Activated naive CD8-positive, alpha-beta T cell treated with anti-CD3 and anti-CD28 coated beads, Interleukin-2, amount 10 ng/mL, durations not matched to agents 7 days and 5 days (primary cell): ENCODE data around the gene CILP2. TPM values are rescaled to one million over a fixed set of nuclear protein-coding genes. Genes with fewer than 3 reads are reported as not detected.

ENCODE experiments used
- ATAC-seq: fragments of 150-1000 bp; cut with Tn5 transposase; one replicate; pipeline ENCODE4 v1.10.0; 2021; ENCODE audit warnings: low read depth, moderate library complexity
- POLR2A ChIA-PET: fragments of 350-600 bp; sonication (Branson Sonifier 250); formaldehyde crosslinking; loops from one replicate; lab custom pipeline; 2021; ENCODE audit warnings: antibody characterized with exemption; lab: Charles Lee
- DNase-seq: peaks from one replicate; pipeline ENCODE4 v3.0.0; 2021
- H3K27ac Mint-ChIP-seq: one replicate; pipeline ENCODE4 v1.8.0; 2022; ENCODE audit warnings: mild to moderate bottlenecking, mixed read lengths
- H3K27me3 Mint-ChIP-seq: one replicate; pipeline ENCODE4 v1.8.0; 2022; ENCODE audit warnings: mild to moderate bottlenecking, moderate library complexity, mixed read lengths
- H3K36me3 Mint-ChIP-seq: one replicate; pipeline ENCODE4 v1.8.0; 2021; ENCODE audit warnings: mild to moderate bottlenecking, mixed read lengths
- H3K4me1 Mint-ChIP-seq: one replicate; pipeline ENCODE4 v1.8.0; 2021; ENCODE audit warnings: mixed read lengths
- H3K4me3 Mint-ChIP-seq: one replicate; pipeline ENCODE4 v1.8.0; 2022; ENCODE audit warnings: mild to moderate bottlenecking, moderate library complexity, mixed read lengths
- H3K9me3 Mint-ChIP-seq: one replicate; pipeline ENCODE4 v1.8.0; 2021; ENCODE audit warnings: mixed read lengths
- total RNA-seq, 2 experiments: library from RNA; stranded (reverse); gene quantifications; one replicate each; pipeline ENCODE4 v1.2.3, GENCODE V29; 2021

Gene CILP2
- total RNA-seq, 2 experiments from 2014 or later: 0.11 to 0.14 TPM

DNA sequence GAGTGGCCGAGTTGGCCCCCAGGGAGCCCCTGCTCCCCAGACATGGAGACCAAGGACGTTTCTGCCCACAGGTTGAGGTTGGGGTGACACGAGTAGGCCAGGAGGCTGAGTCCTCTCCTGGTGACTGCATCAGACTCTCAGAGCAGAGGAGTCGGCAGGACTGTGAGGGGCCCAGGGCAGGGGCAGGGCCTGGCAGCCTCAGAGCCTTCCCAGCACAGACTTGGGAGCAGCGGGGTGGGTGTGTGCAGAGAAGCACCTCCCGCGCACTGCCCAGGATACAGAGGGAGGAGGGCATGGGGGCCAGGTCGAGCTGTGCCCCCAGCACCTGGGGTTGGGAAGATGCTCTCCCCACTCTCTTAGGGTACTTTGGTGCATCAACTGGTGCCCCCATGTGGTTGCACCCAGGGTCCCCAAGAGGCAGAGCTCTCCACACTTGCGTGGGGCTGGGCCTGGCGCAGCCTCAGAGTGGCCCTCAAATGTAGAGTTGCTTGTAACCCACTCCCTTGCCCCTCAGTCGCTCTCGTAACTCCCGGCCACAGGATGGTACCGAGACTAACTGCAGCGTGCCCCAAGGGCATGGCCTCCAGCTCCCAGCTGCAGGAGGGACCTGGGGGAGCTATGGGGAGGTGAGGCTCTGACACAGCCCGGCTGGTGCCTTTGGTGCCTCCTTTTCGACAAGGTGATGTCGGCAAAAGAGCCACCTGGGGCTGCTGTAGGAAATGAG lies 38.6 kb upstream of the CILP2 start:
- H3K27ac Mint-ChIP-seq: no peak overlapping the region
- H3K4me3 Mint-ChIP-seq: no peak overlapping the region
- no peak for ATAC-seq
- DNase-seq: no peak
- POLR2A ChIA-PET: no interaction called here
- H3K27me3 Mint-ChIP-seq: no peaks in the 10 kb centered on the region
- peaks cover 2% of the 10 kb centered on the region for H3K4me1 Mint-ChIP-seq
- H3K9me3 Mint-ChIP-seq: no peaks in the 10 kb centered on the region
- H3K36me3 Mint-ChIP-seq: peaks cover 28% of the 10 kb centered on the region

DNA sequence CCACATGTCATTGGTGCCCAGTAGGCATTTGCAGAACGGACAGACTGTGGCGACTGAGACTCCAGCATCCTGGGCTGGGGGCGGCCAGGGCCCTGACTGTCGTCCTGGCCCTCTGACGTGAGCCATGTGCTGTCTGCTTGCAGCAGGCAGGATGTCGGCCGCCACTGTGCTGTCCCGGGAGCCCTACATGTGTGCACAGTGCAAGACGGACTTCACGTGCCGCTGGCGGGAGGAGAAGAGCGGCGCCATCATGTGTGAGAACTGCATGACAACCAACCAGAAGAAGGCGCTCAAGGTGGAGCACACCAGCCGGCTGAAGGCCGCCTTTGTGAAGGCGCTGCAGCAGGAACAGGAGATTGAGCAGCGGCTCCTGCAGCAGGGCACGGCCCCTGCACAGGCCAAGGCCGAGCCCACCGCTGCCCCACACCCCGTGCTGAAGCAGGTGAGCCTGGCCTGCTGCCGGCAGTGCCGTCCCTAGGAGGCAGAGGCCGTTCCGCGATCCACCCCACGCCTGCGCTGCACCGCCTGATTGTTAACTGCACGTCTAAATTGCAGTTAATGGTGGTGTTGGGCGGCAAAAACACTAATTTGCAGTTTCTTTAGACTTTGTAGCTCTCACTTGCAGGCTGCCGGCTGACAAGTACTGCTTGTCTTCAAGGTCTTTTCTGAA lies 37.0 kb upstream of the CILP2 start:
- no peaks in the 10 kb centered on the region for H3K27me3 Mint-ChIP-seq
- POLR2A ChIA-PET: no interaction called here
- H3K4me1 Mint-ChIP-seq: no peaks in the 10 kb centered on the region
- no peak overlapping the region for H3K4me3 Mint-ChIP-seq
- peaks cover 19% of the 10 kb centered on the region for H3K36me3 Mint-ChIP-seq
- DNase-seq (no peak), ATAC-seq (no peak)
- H3K9me3 Mint-ChIP-seq: no peaks in the 10 kb centered on the region
- no peak overlapping the region for H3K27ac Mint-ChIP-seq

GRCh38 chr19:19501798-19502197 lies 36.3 kb upstream of the CILP2 start:
- ATAC-seq: no peak
- POLR2A ChIA-PET: no interaction called here
- peaks cover 22% of the 10 kb centered on the region for H3K36me3 Mint-ChIP-seq
- no peaks in the 10 kb centered on the region for H3K27me3 Mint-ChIP-seq
- H3K27ac Mint-ChIP-seq: no peak overlapping the region
- no peak for DNase-seq
- H3K9me3 Mint-ChIP-seq: no peaks in the 10 kb centered on the region
- H3K4me3 Mint-ChIP-seq: no peak overlapping the region
- H3K4me1 Mint-ChIP-seq: no peaks in the 10 kb centered on the region

DNA sequence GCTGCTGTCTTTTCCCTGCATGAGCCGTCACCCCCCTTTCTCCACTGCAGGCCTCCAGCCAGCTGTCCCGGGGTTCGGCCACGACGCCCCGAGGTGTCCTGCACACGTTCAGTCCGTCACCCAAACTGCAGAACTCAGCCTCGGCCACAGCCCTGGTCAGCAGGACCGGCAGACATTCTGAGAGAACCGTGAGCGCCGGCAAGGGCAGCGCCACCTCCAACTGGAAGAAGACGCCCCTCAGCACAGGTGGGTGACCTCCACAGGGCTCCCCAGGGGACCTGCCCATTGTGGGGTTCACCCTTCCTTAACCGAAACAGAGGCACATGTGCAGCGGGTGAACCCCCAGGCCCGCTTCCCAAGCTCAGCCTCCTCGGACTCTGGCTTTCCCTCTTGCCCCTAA lies 35.8 kb upstream of the CILP2 start:
- Mint-ChIP-seq H3K27me3 (no peaks in the 10 kb centered on the region), H3K36me3 (peaks cover 24% of the 10 kb centered on the region), H3K4me1 (no peaks in the 10 kb centered on the region), H3K9me3 (no peaks in the 10 kb centered on the region), H3K4me3 (no peak overlapping the region), H3K27ac (no peak overlapping the region)
- POLR2A ChIA-PET: no interaction called here
- ATAC-seq (no peak), DNase-seq (no peak)

DNA sequence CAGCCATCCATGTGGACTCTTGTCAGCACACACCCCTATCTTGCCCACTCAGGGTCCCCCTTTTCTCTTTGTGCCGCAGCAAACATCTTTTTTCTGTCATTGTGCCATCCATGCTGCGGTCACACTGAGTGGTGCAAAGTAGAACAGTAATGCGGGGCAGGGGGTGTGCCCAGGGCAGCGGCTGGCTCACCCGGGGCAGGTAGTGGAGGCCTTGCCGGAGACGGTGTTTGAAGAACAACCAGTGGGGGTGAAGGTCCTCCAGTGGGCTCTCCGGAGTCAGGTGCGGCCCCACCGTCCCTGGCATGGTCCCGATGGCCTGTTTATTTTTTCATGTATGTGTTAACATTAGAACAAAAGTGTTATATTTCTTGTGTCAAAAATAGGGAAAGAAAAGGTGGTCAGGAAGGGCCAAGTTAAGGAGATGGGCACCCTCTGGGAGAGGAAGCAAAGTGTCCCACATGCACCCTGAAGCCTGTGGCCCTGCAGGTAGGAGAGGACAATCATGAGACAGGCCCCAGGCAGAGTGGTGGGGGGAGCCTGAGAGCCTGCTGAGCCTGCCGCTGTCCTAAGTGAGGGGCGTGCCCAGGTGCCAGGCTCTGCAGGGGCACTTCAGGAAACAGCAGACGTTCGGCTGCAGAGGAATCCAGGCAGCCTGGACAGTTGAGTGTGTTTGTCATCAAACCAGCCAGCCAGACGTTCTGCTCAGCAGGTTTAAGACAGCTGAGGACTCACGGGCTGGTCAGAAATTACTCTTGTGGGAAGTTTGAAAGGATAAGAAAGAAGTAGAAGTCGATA lies 35.1 kb upstream of the CILP2 start:
- Mint-ChIP-seq H3K27me3 (no peaks in the 10 kb centered on the region), H3K4me3 (no peak overlapping the region), H3K4me1 (no peaks in the 10 kb centered on the region), H3K9me3 (no peaks in the 10 kb centered on the region), H3K36me3 (peaks cover 27% of the 10 kb centered on the region), H3K27ac (peak overlapping the region; percentile 14)
- DNase-seq (no peak), ATAC-seq (no peak)
- POLR2A ChIA-PET: no interaction called here

DNA sequence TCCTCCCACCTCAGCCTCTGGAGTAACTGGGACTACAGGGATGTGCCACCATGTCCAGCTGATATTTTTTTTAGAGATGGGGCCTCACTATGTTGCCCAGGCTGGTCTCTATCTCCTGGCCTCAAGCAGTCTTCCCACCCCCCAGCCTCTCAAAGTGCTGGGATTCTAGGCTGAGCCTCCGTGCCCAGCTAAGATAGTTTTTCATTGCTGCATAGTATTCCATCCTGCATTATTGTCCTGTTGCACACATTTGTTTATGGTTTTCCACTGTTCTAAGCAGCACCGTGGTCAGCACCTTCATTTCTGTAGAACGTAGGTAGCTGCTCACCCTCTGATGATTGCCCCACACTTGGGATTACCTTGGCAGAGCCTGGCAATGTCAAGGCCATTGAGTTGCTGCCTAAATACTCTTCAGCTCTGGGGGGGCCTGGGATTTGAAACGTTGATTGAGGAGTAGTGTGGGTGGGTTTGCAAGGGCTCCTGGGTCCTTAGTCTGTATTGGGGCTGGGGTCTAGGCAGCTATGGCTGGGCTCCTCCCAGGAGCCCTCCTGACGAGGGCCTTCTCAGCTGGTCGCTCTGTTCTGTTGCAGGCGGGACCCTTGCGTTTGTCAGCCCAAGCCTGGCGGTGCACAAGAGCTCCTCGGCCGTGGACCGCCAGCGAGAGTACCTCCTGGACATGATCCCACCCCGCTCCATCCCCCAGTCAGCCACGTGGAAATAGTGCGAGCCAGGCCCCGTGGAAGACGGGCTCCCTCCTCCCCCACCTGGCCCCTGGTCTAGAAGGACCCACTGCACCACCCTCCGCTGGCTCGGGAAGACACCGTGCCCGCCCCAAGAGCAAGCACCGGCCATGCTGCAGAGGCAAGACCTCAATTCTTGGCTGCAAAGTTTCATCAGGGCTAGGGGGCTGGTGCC lies 33.1 kb upstream of the CILP2 start:
- H3K27me3 Mint-ChIP-seq: no peaks in the 10 kb centered on the region
- no peaks in the 10 kb centered on the region for H3K4me1 Mint-ChIP-seq
- no peak overlapping the region for H3K4me3 Mint-ChIP-seq
- no peak for ATAC-seq
- H3K36me3 Mint-ChIP-seq: peaks cover 27% of the 10 kb centered on the region
- DNase-seq: no peak
- POLR2A ChIA-PET: interaction anchor here (0.5 to 0.7 kb wide), 3 partner anchors 43 to 314 kb away, joined by 3 to 4 read pairs (median 3); no protein-coding TSS in a partner anchor
- H3K9me3 Mint-ChIP-seq: no peaks in the 10 kb centered on the region
- no peak overlapping the region for H3K27ac Mint-ChIP-seq

DNA sequence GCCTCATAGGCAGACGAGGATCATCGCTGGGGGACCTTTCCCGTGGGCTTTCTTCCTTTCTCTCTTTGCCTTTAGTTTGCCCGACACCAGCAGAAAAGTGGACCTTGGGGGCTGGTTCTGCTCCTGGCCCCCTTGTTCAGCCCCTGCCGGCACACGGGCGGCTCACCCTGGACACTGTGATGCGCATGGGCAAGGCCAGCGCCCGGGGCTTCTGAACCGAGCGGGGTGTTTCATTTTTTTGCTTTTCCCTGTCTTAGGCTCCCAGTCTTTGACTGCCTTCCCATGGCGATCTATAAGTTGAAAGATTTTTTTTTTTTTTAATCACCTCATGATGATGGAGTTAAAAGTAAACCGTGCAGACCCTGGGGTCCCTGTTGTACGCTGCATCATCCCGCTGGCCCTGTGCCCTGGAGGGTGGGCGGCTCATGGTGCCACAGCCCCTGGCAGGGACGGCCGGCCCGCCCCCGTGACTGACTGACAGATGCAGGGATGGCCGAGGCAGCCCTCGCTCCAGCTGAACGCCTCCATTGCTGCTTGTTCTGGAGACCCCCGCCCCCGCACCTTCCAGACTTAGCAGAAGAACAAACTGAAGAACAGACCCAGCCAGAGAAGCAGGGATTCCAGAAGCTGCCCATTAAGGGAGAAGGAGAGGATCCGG lies 32.3 kb upstream of the CILP2 start:
- Mint-ChIP-seq H3K36me3 (peaks cover 26% of the 10 kb centered on the region), H3K4me3 (no peak overlapping the region), H3K27me3 (no peaks in the 10 kb centered on the region), H3K4me1 (no peaks in the 10 kb centered on the region), H3K27ac (no peak overlapping the region), H3K9me3 (no peaks in the 10 kb centered on the region)
- POLR2A ChIA-PET: no interaction called here
- ATAC-seq (no peak), DNase-seq (no peak)

GRCh38 chr19:19506592-19506991 lies 31.5 kb upstream of the CILP2 start:
- Mint-ChIP-seq H3K4me3 (no peak overlapping the region), H3K4me1 (no peaks in the 10 kb centered on the region), H3K9me3 (no peaks in the 10 kb centered on the region), H3K27ac (no peak overlapping the region), H3K27me3 (no peaks in the 10 kb centered on the region), H3K36me3 (peaks cover 22% of the 10 kb centered on the region)
- ATAC-seq (no peak), DNase-seq (no peak)
- POLR2A ChIA-PET: no interaction called here

GRCh38 chr19:19507354-19507753 lies 30.7 kb upstream of the CILP2 start:
- no peak overlapping the region for H3K27ac Mint-ChIP-seq

DNA sequence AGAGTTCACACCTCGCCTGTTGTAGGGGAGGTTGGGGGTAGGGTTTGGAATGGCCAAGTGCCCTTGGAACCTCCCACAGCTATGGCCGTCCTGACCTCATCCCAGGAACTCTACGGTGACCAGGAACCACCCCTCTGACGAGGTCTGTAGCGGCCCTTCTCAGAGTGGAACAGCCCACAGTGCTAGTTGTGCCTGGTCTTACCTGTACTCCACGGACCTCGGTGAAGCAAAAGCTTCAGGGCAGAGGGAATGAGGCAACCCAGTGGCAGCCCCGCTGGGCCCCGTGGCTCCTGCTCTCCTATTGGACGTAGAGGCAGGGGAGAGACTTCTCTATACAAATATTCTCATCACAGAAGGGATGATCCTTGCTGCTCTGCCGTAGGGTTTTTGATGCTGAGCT lies 29.8 kb upstream of the CILP2 start:
- Mint-ChIP-seq H3K9me3 (no peaks in the 10 kb centered on the region), H3K27me3 (no peaks in the 10 kb centered on the region), H3K36me3 (peaks cover 16% of the 10 kb centered on the region), H3K4me3 (no peak overlapping the region), H3K4me1 (no peaks in the 10 kb centered on the region), H3K27ac (no peak overlapping the region)
- ATAC-seq (no peak), DNase-seq (no peak)
- POLR2A ChIA-PET: interaction anchor here (1.0 to 1.2 kb wide), 2 partner anchors 8 to 12 kb away, joined by 3 read pairs; partner anchors contain the start of gene NDUFA13

More at GRCh38 chr19:19507354-19507753, 30.7 kb upstream of the CILP2 start:
- Mint-ChIP-seq H3K9me3 (no peaks in the 10 kb centered on the region), H3K27me3 (no peaks in the 10 kb centered on the region), H3K36me3 (peaks cover 20% of the 10 kb centered on the region), H3K4me3 (no peak overlapping the region), H3K4me1 (no peaks in the 10 kb centered on the region)
- POLR2A ChIA-PET: interaction anchor here (1.0 kb wide), 1 partner anchor 304 kb away, joined by 3 read pairs; the partner anchor contains the start of gene NR2C2AP
- ATAC-seq (no peak), DNase-seq (no peak)

- POLR2A ChIA-PET: interaction anchor here (1.5 kb wide), 1 partner anchor 125 kb away, joined by 3 read pairs; no protein-coding TSS in a partner anchor
- Mint-ChIP-seq H3K36me3 (peaks cover 15% of the 10 kb centered on the region), H3K4me1 (no peaks in the 10 kb centered on the region), H3K27ac (peak overlapping the region; percentile 11), H3K4me3 (no peak overlapping the region), H3K9me3 (no peaks in the 10 kb centered on the region), H3K27me3 (no peaks in the 10 kb centered on the region)
- DNase-seq (no peak), ATAC-seq (no peak)
Observed at GRCh38 chr19:19510432-19510831, 27.6 kb upstream of the CILP2 start.

DNA sequence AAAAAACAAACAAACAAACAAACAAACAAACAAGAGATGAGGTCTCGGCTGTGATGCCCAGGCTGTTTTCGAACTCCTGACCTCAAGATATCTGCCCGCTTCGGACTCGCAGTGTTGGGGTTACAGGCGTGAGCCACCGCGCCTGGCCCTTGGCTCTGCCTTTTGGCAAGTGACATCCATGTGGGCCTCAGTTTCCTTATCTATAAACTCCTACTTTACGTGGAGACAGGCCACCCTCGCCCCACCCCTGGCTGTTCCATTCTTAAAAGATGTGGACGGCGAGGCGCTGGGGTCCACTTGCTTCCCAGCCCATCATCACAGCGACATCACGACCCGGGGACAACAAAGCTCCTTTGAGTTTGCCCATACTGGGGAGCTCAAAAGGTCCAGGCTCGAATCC lies 24.4 kb upstream of the CILP2 start:
- H3K27me3 Mint-ChIP-seq: no peaks in the 10 kb centered on the region
- POLR2A ChIA-PET: interaction anchor here (1.1 kb wide), 1 partner anchor 138 kb away, joined by 3 read pairs; no protein-coding TSS in a partner anchor
- H3K27ac Mint-ChIP-seq: no peak overlapping the region
- no peak for ATAC-seq
- no peak for DNase-seq
- no peaks in the 10 kb centered on the region for H3K9me3 Mint-ChIP-seq
- peak overlapping the region; percentile 22 for H3K4me3 Mint-ChIP-seq
- peaks cover 7% of the 10 kb centered on the region for H3K4me1 Mint-ChIP-seq
- H3K36me3 Mint-ChIP-seq: peaks cover 7% of the 10 kb centered on the region
